GM12872 (cell line): ENCODE results near the gene GTF3C2.

Experiments
- CTCF ChIP-seq: IDR thresholded peaks from 3 replicates; pipeline ENCODE4 v1.5.1; 2011; ENCODE audit warnings: low read depth, mild to moderate bottlenecking, low read length, moderate library complexity; ENCODE audit not compliant: insufficient read depth

Gene GTF3C2

GRCh38 chr2:27323596-27324285 lies 32.8 kb downstream of the GTF3C2 start:
- TF ChIP-seq CTCF, result no peak

GRCh38 chr2:27322766-27323595 lies 33.6 kb downstream of the GTF3C2 start, which contains the start of gene MPV17:
Gene MPV17, minus strand, starts transcription at chr2:27323097. Its CDS starts 580 bp downstream, at chr2:27322517.
- TF ChIP-seq CTCF, result no peak

GRCh38 chr2:27322301-27322765 lies 34.2 kb downstream of the GTF3C2 start:
- TF ChIP-seq CTCF, result no peak

GRCh38 chr2:27320958-27321543 lies 35.5 kb downstream of the GTF3C2 start:
- TF ChIP-seq CTCF, result no peak

- no peak for TF ChIP-seq CTCF
Measured at GRCh38 chr2:27316655-27317412, 39.7 kb downstream of the GTF3C2 start.

GRCh38 chr2:27315122-27315521 lies 41.4 kb downstream of the GTF3C2 start:
- no peak for TF ChIP-seq CTCF
